Osteocyte (in vitro differentiated cells): Measurements from ENCODE around the gene NCOA3. TPM values are rescaled to one million over a fixed set of nuclear protein-coding genes. Genes with fewer than 3 reads are reported as not detected.

Source experiments
- DNase-seq: peaks from one replicate; pipeline ENCODE4 v3.0.0; 2021; ENCODE audit warnings: mixed read lengths; ENCODE audit not compliant: unreplicated experiment; ENCODE audit errors: extremely low spot score
- H3K27ac Mint-ChIP-seq: one replicate; pipeline ENCODE4 v1.8.0; 2021; ENCODE audit warnings: mild to moderate bottlenecking, mixed read lengths; ENCODE audit not compliant: unreplicated experiment
- H3K27me3 Mint-ChIP-seq: one replicate; pipeline ENCODE4 v1.8.0; 2021; ENCODE audit warnings: mixed read lengths; ENCODE audit not compliant: unreplicated experiment
- H3K36me3 Mint-ChIP-seq: one replicate; pipeline ENCODE4 v1.8.0; 2021; ENCODE audit warnings: mixed read lengths; ENCODE audit not compliant: unreplicated experiment
- H3K4me1 Mint-ChIP-seq: one replicate; pipeline ENCODE4 v1.8.0; 2021; ENCODE audit warnings: mixed read lengths; ENCODE audit not compliant: unreplicated experiment
- H3K4me3 Mint-ChIP-seq: one replicate; pipeline ENCODE4 v1.8.0; 2021; ENCODE audit warnings: mild to moderate bottlenecking, moderate library complexity, mixed read lengths; ENCODE audit not compliant: unreplicated experiment
- H3K9me3 Mint-ChIP-seq: one replicate; pipeline ENCODE4 v1.8.0; 2021; ENCODE audit warnings: mixed read lengths; ENCODE audit not compliant: unreplicated experiment
- CTCF ChIP-seq: fragments of 200-600 bp; sonication (generic); IDR thresholded peaks from 2 replicates; pipeline ENCODE4 v1.5.0; 2021; ENCODE audit warnings: antibody characterized with exemption, mild to moderate bottlenecking, moderate library complexity
- total RNA-seq: library from RNA; stranded (reverse); gene quantifications from 2 replicates; pipeline ENCODE4 v1.2.1, GENCODE V29; 2021

Gene NCOA3
- total RNA-seq, 1 donor from 2014 or later = 75.9 TPM

- no peak for DNase-seq
- H3K27me3 Mint-ChIP-seq = no peaks in the 10 kb centered on the region
- TF ChIP-seq CTCF = no peak
- H3K4me1 Mint-ChIP-seq = peaks cover 2% of the 10 kb centered on the region
- no peaks in the 10 kb centered on the region for H3K9me3 Mint-ChIP-seq
- H3K27ac Mint-ChIP-seq = no peak overlapping the region
- no peaks in the 10 kb centered on the region for H3K36me3 Mint-ChIP-seq
- H3K4me3 Mint-ChIP-seq = no peak overlapping the region
These were observed 198.1 kb downstream of the NCOA3 start for GRCh38 chr20:47699818-47700217.

GRCh38 chr20:47700327-47700726, 198.6 kb downstream of the NCOA3 start:
- no peaks in the 10 kb centered on the region for H3K36me3 Mint-ChIP-seq
- DNase-seq = no peak
- no peaks in the 10 kb centered on the region for H3K27me3 Mint-ChIP-seq
- H3K4me1 Mint-ChIP-seq = peaks cover 6% of the 10 kb centered on the region
- H3K9me3 Mint-ChIP-seq = no peaks in the 10 kb centered on the region
- H3K4me3 Mint-ChIP-seq = no peak overlapping the region
- H3K27ac Mint-ChIP-seq = no peak overlapping the region
- no peak for TF ChIP-seq CTCF

GRCh38 chr20:47701612-47702011, 199.9 kb downstream of the NCOA3 start:
- no peak overlapping the region for H3K4me3 Mint-ChIP-seq
- H3K9me3 Mint-ChIP-seq = no peaks in the 10 kb centered on the region
- DNase-seq = no peak
- H3K27me3 Mint-ChIP-seq = no peaks in the 10 kb centered on the region
- no peak overlapping the region for H3K27ac Mint-ChIP-seq
- no peak for TF ChIP-seq CTCF
- H3K4me1 Mint-ChIP-seq = peaks cover 6% of the 10 kb centered on the region
- H3K36me3 Mint-ChIP-seq = no peaks in the 10 kb centered on the region

- no peaks in the 10 kb centered on the region for H3K9me3 Mint-ChIP-seq
- no peaks in the 10 kb centered on the region for H3K36me3 Mint-ChIP-seq
- DNase-seq = no peak
- peaks cover 6% of the 10 kb centered on the region for H3K4me1 Mint-ChIP-seq
- no peak for TF ChIP-seq CTCF
- peaks cover 14% of the 10 kb centered on the region for H3K27me3 Mint-ChIP-seq
- H3K27ac Mint-ChIP-seq = no peak overlapping the region
- H3K4me3 Mint-ChIP-seq = no peak overlapping the region
These were observed 202.1 kb downstream of the NCOA3 start for GRCh38 chr20:47703748-47704147.

- TF ChIP-seq CTCF = no peak
- Mint-ChIP-seq H3K27ac (no peak overlapping the region), H3K9me3 (no peaks in the 10 kb centered on the region), H3K36me3 (peaks cover 2% of the 10 kb centered on the region), H3K4me1 (peaks cover 6% of the 10 kb centered on the region), H3K27me3 (peaks cover 19% of the 10 kb centered on the region), H3K4me3 (no peak overlapping the region)
- DNase-seq = no peak
These were observed 203.2 kb downstream of the NCOA3 start for GRCh38 chr20:47704746-47705496.
